GM12878 (cell line): ENCODE data around the gene DYDC1. TPM values are rescaled to one million over a fixed set of nuclear protein-coding genes. Genes with fewer than 3 reads are reported as not detected.

Source experiments
- CHD2 ChIP-seq: IDR thresholded peaks from 2 replicates; pipeline ENCODE4 v1.6.1; 2011; ENCODE audit warnings: low read depth, low read length, improper control_type of control experiment, borderline replicate concordance
- FOXK2 ChIP-seq: fragments of 450-650 bp; IDR thresholded peaks from 2 replicates; pipeline ENCODE4 v1.6.1; 2017; ENCODE audit warnings: mild to moderate bottlenecking, moderate library complexity
- KAT2A ChIP-seq: conservative IDR thresholded peaks from 2 replicates; pipeline ENCODE4 v1.6.1; 2011; ENCODE audit warnings: low read depth, low read length; ENCODE audit not compliant: control insufficient read depth
- MTA3 ChIP-seq: IDR thresholded peaks from 2 replicates; pipeline ENCODE4 v1.6.1; 2012; ENCODE audit warnings: low read length, inconsistent platforms, borderline replicate concordance
- PRDM15 ChIP-seq: fragments of 450-650 bp; formaldehyde crosslinking; IDR thresholded peaks from 2 replicates; pipeline ENCODE4 v1.4.0; 2020; ENCODE audit warnings: mild to moderate bottlenecking, moderate library complexity
- SP1 ChIP-seq: IDR thresholded peaks from one replicate; pipeline ENCODE4 v1.6.1; 2011; ENCODE audit warnings: low read depth, low read length
- SPI1 ChIP-seq: IDR thresholded peaks from 2 replicates; pipeline ENCODE4 v1.6.1; 2011; ENCODE audit warnings: low read depth, mild to moderate bottlenecking, low read length, moderate library complexity, borderline replicate concordance; ENCODE audit not compliant: insufficient read depth
- SREBF1 ChIP-seq: IDR thresholded peaks from 2 replicates; pipeline ENCODE4 v1.6.1; 2012; ENCODE audit warnings: mild to moderate bottlenecking, low read length
- SRF ChIP-seq, 2 experiments: IDR thresholded peaks; 2 replicates each; pipeline ENCODE4 v1.6.1; 2011; ENCODE audit warnings: low read depth in 2 of 2, low read length in 2 of 2, mild to moderate bottlenecking in 1 of 2, moderate library complexity in 1 of 2
- TAF1 ChIP-seq: IDR thresholded peaks from 2 replicates; pipeline ENCODE4 v1.6.1; 2011; ENCODE audit warnings: mild to moderate bottlenecking, low read depth, low read length, borderline replicate concordance
- WRNIP1 ChIP-seq: IDR thresholded peaks from 2 replicates; pipeline ENCODE4 v1.6.1; 2011; ENCODE audit warnings: low read depth, low read length, improper control_type of control experiment, borderline replicate concordance
- YY1 ChIP-seq: IDR thresholded peaks from 2 replicates; pipeline ENCODE4 v1.6.1; 2011; ENCODE audit warnings: low read depth, mild to moderate bottlenecking, low read length
- polyA plus RNA-seq, 11 experiments: library from polyadenylated mRNA; depleted of rRNA in 4 of 11; unstranded in 6 of 11; stranded (reverse) in 5 of 11; fragments of >200 nt; fragmentation: Nextera tagmentation in 4 of 11; fragmentation: Illumina TruSeq in 1 of 11; extraction: Ambion mirVana in 4 of 11; extraction: Trizol in 1 of 11; gene quantifications; 1 replicate in 1 of 11; 2 replicates in 10 of 11; pipeline versions ENCODE4 v1.2.1 to v1.2.3, GENCODE V29; 2011 to 2016; ENCODE audit warnings: inconsistent platforms in 2 of 11, missing spikeins in 2 of 11, low read depth in 1 of 11
- total RNA-seq, 4 experiments: library from RNA; depleted of rRNA in 3 of 4; stranded (reverse); fragments of >200 nt in 3 of 4; fragmentation: Illumina TruSeq in 1 of 4; extraction: Trizol in 1 of 4; gene quantifications; 2 replicates each; pipeline versions ENCODE4 v1.2.1 to v1.2.3, GENCODE V29; 2013 to 2021
- TF ChIP-seq, protein P1 (sequence below): fragments of 450-650 bp; IDR thresholded peaks from 2 replicates; pipeline ENCODE4 v1.6.1; 2018; ENCODE audit warnings: mild to moderate bottlenecking, low read depth, moderate library complexity; ENCODE audit not compliant: partially characterized antibody
- TF ChIP-seq, protein P2 (sequence below), 3 experiments: IDR thresholded peaks in 2 of 3; conservative IDR thresholded peaks in 1 of 3; 2 replicates each; pipeline ENCODE4 v1.5.1; 2011; ENCODE audit warnings: low read depth in 3 of 3, low read length in 3 of 3, mild to moderate bottlenecking in 3 of 3, control low read depth in 2 of 3, moderate library complexity in 2 of 3, inconsistent platforms in 1 of 3, mixed read lengths in 1 of 3; ENCODE audit not compliant: control insufficient read depth in 2 of 3, insufficient read depth in 1 of 3; ENCODE audit errors: extremely low read depth in 1 of 3

The DYDC1 gene
- total and polyA plus RNA-seq, 10 of the 15 experiments (the other 5 are each of a cell fraction or from before 2014, with no cell fraction given) = not detected

- TF ChIP-seq, protein P1, sequence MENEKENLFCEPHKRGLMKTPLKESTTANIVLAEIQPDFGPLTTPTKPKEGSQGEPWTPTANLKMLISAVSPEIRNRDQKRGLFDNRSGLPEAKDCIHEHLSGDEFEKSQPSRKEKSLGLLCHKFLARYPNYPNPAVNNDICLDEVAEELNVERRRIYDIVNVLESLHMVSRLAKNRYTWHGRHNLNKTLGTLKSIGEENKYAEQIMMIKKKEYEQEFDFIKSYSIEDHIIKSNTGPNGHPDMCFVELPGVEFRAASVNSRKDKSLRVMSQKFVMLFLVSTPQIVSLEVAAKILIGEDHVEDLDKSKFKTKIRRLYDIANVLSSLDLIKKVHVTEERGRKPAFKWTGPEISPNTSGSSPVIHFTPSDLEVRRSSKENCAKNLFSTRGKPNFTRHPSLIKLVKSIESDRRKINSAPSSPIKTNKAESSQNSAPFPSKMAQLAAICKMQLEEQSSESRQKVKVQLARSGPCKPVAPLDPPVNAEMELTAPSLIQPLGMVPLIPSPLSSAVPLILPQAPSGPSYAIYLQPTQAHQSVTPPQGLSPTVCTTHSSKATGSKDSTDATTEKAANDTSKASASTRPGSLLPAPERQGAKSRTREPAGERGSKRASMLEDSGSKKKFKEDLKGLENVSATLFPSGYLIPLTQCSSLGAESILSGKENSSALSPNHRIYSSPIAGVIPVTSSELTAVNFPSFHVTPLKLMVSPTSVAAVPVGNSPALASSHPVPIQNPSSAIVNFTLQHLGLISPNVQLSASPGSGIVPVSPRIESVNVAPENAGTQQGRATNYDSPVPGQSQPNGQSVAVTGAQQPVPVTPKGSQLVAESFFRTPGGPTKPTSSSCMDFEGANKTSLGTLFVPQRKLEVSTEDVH = no peak
- no peak for TF ChIP-seq SRF (IDR thresholded peaks at IDR 0.05; ENCODE audit: low read depth in 2 of 2, low read length in 2 of 2)
- no peak for TF ChIP-seq CHD2
- TF ChIP-seq PRDM15 (CRISPR knock-in tag) = no peak
- TF ChIP-seq KAT2A = no peak
- TF ChIP-seq, protein P2, sequence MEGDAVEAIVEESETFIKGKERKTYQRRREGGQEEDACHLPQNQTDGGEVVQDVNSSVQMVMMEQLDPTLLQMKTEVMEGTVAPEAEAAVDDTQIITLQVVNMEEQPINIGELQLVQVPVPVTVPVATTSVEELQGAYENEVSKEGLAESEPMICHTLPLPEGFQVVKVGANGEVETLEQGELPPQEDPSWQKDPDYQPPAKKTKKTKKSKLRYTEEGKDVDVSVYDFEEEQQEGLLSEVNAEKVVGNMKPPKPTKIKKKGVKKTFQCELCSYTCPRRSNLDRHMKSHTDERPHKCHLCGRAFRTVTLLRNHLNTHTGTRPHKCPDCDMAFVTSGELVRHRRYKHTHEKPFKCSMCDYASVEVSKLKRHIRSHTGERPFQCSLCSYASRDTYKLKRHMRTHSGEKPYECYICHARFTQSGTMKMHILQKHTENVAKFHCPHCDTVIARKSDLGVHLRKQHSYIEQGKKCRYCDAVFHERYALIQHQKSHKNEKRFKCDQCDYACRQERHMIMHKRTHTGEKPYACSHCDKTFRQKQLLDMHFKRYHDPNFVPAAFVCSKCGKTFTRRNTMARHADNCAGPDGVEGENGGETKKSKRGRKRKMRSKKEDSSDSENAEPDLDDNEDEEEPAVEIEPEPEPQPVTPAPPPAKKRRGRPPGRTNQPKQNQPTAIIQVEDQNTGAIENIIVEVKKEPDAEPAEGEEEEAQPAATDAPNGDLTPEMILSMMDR (IDR thresholded peaks at IDR 0.05 in 2 of 3, conservative IDR thresholded peaks at IDR 0.05 in 1 of 3; ENCODE audit: control insufficient read depth in 2 of 3, extremely low read depth in 1 of 3, insufficient read depth in 1 of 3, low read depth in 3 of 3, low read length in 3 of 3) = no peak
- no peak for TF ChIP-seq SPI1
- no peak for TF ChIP-seq SP1
- TF ChIP-seq SREBF1 = no peak
- no peak for TF ChIP-seq FOXK2
- no peak for TF ChIP-seq MTA3
- TF ChIP-seq YY1 = no peak
- no peak for TF ChIP-seq WRNIP1
- TF ChIP-seq TAF1 = no peak
These were observed 48.5 kb upstream of the DYDC1 start (continued) for GRCh38 chr10:80405035-80405434.
